ENCODE measurements around the gene THADA.

THADA gene

GRCh38 chr2:43452318-43452731 lies 143.5 kb downstream of the THADA start:
- TF ChIP-seq CTCF (IDR thresholded peaks at IDR 0.05; ENCODE audit: low read length) (no peak), EZH2 (IDR thresholded peaks at IDR 0.05; ENCODE audit: borderline replicate concordance, low read length) (no peak)
- H3K4me2 ChIP-seq (ENCODE audit: low read length), result no peak overlapping the region
- H4K20me1 ChIP-seq (ENCODE audit: insufficient read depth, low read length), result no peaks in the 10 kb centered on the region
- no peaks in the 10 kb centered on the region for H3K36me3 ChIP-seq (ENCODE audit: insufficient read depth, low read length)
- H3K9me3 ChIP-seq (ENCODE audit: low read length), result no peaks in the 10 kb centered on the region
- no peak overlapping the region for H3K4me3 ChIP-seq (ENCODE audit: low read depth, low read length, poor library complexity, severe bottlenecking)
- H3K9ac ChIP-seq (ENCODE audit: low read length), result no peak overlapping the region
- no peaks in the 10 kb centered on the region; the same call in 1 of the 2 replicates for H3F3A ChIP-seq (ENCODE audit: insufficient read depth, low read length)
- H3K27me3 ChIP-seq (ENCODE audit: insufficient read depth, low read length), result no peaks in the 10 kb centered on the region
- no peaks in the 10 kb centered on the region for H3K9me2 ChIP-seq (ENCODE audit: low read depth, low read length)
- no peak overlapping the region for H2AFZ ChIP-seq (ENCODE audit: low read length)
- H3K79me2 ChIP-seq (ENCODE audit: insufficient read depth, low read length), result no peaks in the 10 kb centered on the region
- H3K27ac ChIP-seq (ENCODE audit: low read depth, low read length, poor library complexity, severe bottlenecking), result no peak overlapping the region
- no peaks in the 10 kb centered on the region for H3K4me1 ChIP-seq (ENCODE audit: insufficient read depth, low read length, severe bottlenecking)

GRCh38 chr2:43450617-43451016 lies 145.2 kb downstream of the THADA start:
- no peaks in the 10 kb centered on the region for H4K20me1 ChIP-seq (ENCODE audit: insufficient read depth, low read length)

GRCh38 chr2:43448822-43449110 lies 147.1 kb downstream of the THADA start:
- Histone ChIP-seq H3F3A (ENCODE audit: insufficient read depth, low read length) (no peaks in the 10 kb centered on the region; the same call in 1 of the 2 replicates), H3K9ac (ENCODE audit: low read length) (no peak overlapping the region), H2AFZ (ENCODE audit: low read length) (no peak overlapping the region), H3K9me2 (ENCODE audit: low read depth, low read length) (no peaks in the 10 kb centered on the region), H4K20me1 (ENCODE audit: insufficient read depth, low read length) (no peaks in the 10 kb centered on the region), H3K9me3 (ENCODE audit: low read length) (no peaks in the 10 kb centered on the region), H3K4me2 (ENCODE audit: low read length) (no peak overlapping the region), H3K4me1 (ENCODE audit: insufficient read depth, low read length, severe bottlenecking) (no peaks in the 10 kb centered on the region), H3K27me3 (ENCODE audit: insufficient read depth, low read length) (no peaks in the 10 kb centered on the region), H3K79me2 (ENCODE audit: insufficient read depth, low read length) (no peaks in the 10 kb centered on the region), H3K4me3 (ENCODE audit: low read depth, low read length, poor library complexity, severe bottlenecking) (no peak overlapping the region), H3K36me3 (ENCODE audit: insufficient read depth, low read length) (no peaks in the 10 kb centered on the region), H3K27ac (ENCODE audit: low read depth, low read length, poor library complexity, severe bottlenecking) (no peak overlapping the region)
- TF ChIP-seq CTCF (IDR thresholded peaks at IDR 0.05; ENCODE audit: low read length) (no peak), EZH2 (IDR thresholded peaks at IDR 0.05; ENCODE audit: borderline replicate concordance, low read length) (no peak)

More at GRCh38 chr2:43450617-43451016, 145.2 kb downstream of the THADA start:
- Histone ChIP-seq H3K4me2 (ENCODE audit: low read length) (no peak overlapping the region), H3K9me2 (ENCODE audit: low read depth, low read length) (no peaks in the 10 kb centered on the region), H2AFZ (ENCODE audit: low read length) (no peak overlapping the region), H3K9ac (ENCODE audit: low read length) (no peak overlapping the region), H3K27me3 (ENCODE audit: insufficient read depth, low read length) (no peaks in the 10 kb centered on the region), H3K9me3 (ENCODE audit: low read length) (no peaks in the 10 kb centered on the region), H3K79me2 (ENCODE audit: insufficient read depth, low read length) (no peaks in the 10 kb centered on the region), H3K4me3 (ENCODE audit: low read depth, low read length, poor library complexity, severe bottlenecking) (no peak overlapping the region), H3K27ac (ENCODE audit: low read depth, low read length, poor library complexity, severe bottlenecking) (no peak overlapping the region), H3K4me1 (ENCODE audit: insufficient read depth, low read length, severe bottlenecking) (no peaks in the 10 kb centered on the region), H3F3A (ENCODE audit: insufficient read depth, low read length) (no peaks in the 10 kb centered on the region; the same call in 1 of the 2 replicates), H3K36me3 (ENCODE audit: insufficient read depth, low read length) (no peaks in the 10 kb centered on the region)
- TF ChIP-seq EZH2 (IDR thresholded peaks at IDR 0.05; ENCODE audit: borderline replicate concordance, low read length), result no peak
- TF ChIP-seq CTCF (IDR thresholded peaks at IDR 0.05; ENCODE audit: low read length), result no peak
